GM21390 (cell line): ENCODE measurements around the gene MIEN1.
"Not testable (repeated sequence)": the region's sequence is repeated elsewhere in the genome, so short reads cannot be mapped to it uniquely, and the experiment has no call there.

Experiments
- ATAC-seq: cut with Tn5 transposase; IDR thresholded peaks from one replicate; pipeline ENCODE4 v1.9.1; 2021; ENCODE audit not compliant: unreplicated experiment

The MIEN1 gene

GRCh38 chr17:39756380-39757079 is 26.2 kb upstream of the MIEN1 start:
- no peak for ATAC-seq

- ATAC-seq = no peak
Observed at GRCh38 chr17:39755554-39756379, 25.4 kb upstream of the MIEN1 start.

- ATAC-seq = no peak
Observed at GRCh38 chr17:39754958-39755553, 24.7 kb upstream of the MIEN1 start.

GRCh38 chr17:39754161-39754957 is 24.0 kb upstream of the MIEN1 start:
- ATAC-seq = peak; percentile 62

- peak; percentile 20 for ATAC-seq
Observed at GRCh38 chr17:39753514-39754160, 23.3 kb upstream of the MIEN1 start.

- no peak for ATAC-seq
Observed at GRCh38 chr17:39752241-39752881, 22.0 kb upstream of the MIEN1 start.

GRCh38 chr17:39751637-39752036 is 21.3 kb upstream of the MIEN1 start:
- no peak for ATAC-seq

GRCh38 chr17:39751016-39751543 is 20.7 kb upstream of the MIEN1 start:
- no peak for ATAC-seq

GRCh38 chr17:39750131-39751015 is 20.0 kb upstream of the MIEN1 start:
- no peak for ATAC-seq

- ATAC-seq = not testable (repeated sequence)
Observed at GRCh38 chr17:39748444-39749034, 18.2 kb upstream of the MIEN1 start.

- no peak for ATAC-seq
Observed at GRCh38 chr17:39747745-39748144, 17.4 kb upstream of the MIEN1 start.

- no peak for ATAC-seq
Observed at GRCh38 chr17:39746145-39746461, 15.8 kb upstream of the MIEN1 start.

GRCh38 chr17:39745335-39746144 is 15.2 kb upstream of the MIEN1 start:
- no peak for ATAC-seq

GRCh38 chr17:39744836-39745215 is 14.5 kb upstream of the MIEN1 start:
- ATAC-seq = no peak

- ATAC-seq = no peak
Observed at GRCh38 chr17:39744075-39744835, 13.9 kb upstream of the MIEN1 start.

- ATAC-seq = no peak
Observed at GRCh38 chr17:39742856-39743436, 12.6 kb upstream of the MIEN1 start.
